Erythroblast (primary cell): Measurements from ENCODE around the gene ZNF528.

Experiments
- GATA1 ChIP-seq: IDR thresholded peaks from 2 replicates; pipeline ENCODE4 v1.6.1; 2011; ENCODE audit warnings: low read depth, mild to moderate bottlenecking, control low read depth, low read length, moderate library complexity
- POLR2A ChIP-seq: IDR thresholded peaks from 2 replicates; pipeline ENCODE4 v1.6.1; 2011; ENCODE audit warnings: mild to moderate bottlenecking, low read length

DNA sequence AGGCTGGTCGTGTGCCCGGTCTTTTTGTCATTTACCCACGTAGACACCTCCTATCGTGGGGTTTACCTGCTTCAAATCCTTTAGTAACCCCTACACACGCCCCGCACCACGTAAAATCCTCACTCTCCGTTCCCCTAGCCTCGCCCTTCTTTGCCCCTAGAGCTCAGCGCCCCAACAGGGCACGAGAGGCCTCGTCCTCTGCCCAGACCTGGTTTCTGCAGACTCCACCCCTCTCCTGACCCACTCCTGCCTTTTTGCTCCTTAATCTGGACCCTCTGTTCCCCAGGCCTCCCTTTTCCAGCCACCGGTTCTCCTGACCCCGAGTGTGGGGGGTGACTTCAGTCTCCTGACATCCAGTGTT, 412 bp downstream of the ZNF528 start:
- TF ChIP-seq POLR2A (no peak), GATA1 (no peak)
